SJSA1 (cell line): Measurements from ENCODE around the gene ZNF432. TPM values are rescaled to one million over a fixed set of nuclear protein-coding genes. Genes with fewer than 3 reads are reported as not detected.
"Not testable (repeated sequence)": the region's sequence is repeated elsewhere in the genome, so short reads cannot be mapped to it uniquely, and the experiment has no call there.

ENCODE experiments used
- DNase-seq, 2 experiments: peaks; one replicate each; pipeline ENCODE4 v3.0.0-alpha.2; 2015 to 2020; ENCODE audit warnings: low spot score in 2 of 2, low read depth in 1 of 2
- H3K27ac ChIP-seq: fragments of 250-450 bp; sonication (Bioruptor Pico); 2 replicates; pipeline ENCODE4 v1.5.1; 2020; ENCODE audit warnings: mild to moderate bottlenecking, moderate library complexity
- H3K27me3 ChIP-seq: fragments of 250-450 bp; sonication (Bioruptor Pico); replicated peaks from 2 replicates; pipeline ENCODE4 v1.5.1; 2020; ENCODE audit warnings: mild to moderate bottlenecking, moderate library complexity
- H3K36me3 ChIP-seq: fragments of 250-450 bp; sonication (Bioruptor Pico); 2 replicates; pipeline ENCODE4 v1.5.1; 2020; ENCODE audit warnings: mild to moderate bottlenecking
- H3K4me1 ChIP-seq: fragments of 250-450 bp; sonication (Bioruptor Pico); replicated peaks from 2 replicates; pipeline ENCODE4 v1.6.1; 2021; ENCODE audit warnings: mild to moderate bottlenecking
- H3K4me3 ChIP-seq: fragments of 250-450 bp; sonication (Bioruptor Pico); 2 replicates; pipeline ENCODE4 v1.5.1; 2020; ENCODE audit warnings: mild to moderate bottlenecking
- H3K9me3 ChIP-seq: fragments of 250-450 bp; sonication (Bioruptor Pico); replicated peaks from 2 replicates; pipeline ENCODE4 v1.5.1; 2020; ENCODE audit warnings: mild to moderate bottlenecking
- total RNA-seq: library from RNA; depleted of rRNA; stranded (reverse); fragments of >200 nt; shearing (Covaris generic); gene quantifications from 2 replicates; pipeline ENCODE4 v1.2.3, GENCODE V29; 2014

The ZNF432 gene
- total RNA-seq, 1 experiment from 2014 or later: 5.1 TPM

DNA sequence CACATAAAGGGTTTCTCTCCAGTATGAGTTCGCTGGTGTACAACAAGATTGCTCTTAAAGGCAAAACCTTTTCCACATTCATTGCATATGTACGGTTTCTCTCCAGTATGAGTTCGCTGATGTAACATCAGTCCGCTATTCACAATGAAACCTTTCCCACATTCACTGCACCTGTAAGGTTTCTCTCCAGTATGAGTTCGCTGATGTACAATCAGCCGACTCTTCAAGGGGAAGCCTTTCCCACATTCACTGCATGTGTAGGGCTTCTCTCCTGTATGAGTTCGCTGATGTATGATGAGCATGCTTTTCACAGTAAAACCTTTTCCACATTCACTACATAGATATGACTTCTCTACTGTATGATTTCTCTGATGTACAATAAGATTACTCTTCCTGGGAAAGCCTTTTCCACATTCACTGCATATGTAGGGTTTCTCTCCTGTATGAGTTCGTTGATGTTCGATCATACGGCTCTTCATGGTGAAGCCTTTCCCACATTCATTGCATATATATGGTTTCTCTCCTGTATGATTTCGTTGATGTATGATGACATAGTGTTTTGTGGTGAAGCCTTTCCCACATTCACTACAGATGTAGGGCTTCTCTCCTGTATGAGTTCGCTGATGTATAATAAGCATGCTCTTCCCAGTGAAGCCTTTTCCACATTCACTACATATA lies 14.4 kb downstream of the ZNF432 start:
- no peak for DNase-seq
- H3K36me3 ChIP-seq: peaks cover 72% of the 10 kb centered on the region
- H3K27ac ChIP-seq: no peak overlapping the region
- no peak overlapping the region for H3K4me3 ChIP-seq
- no peaks in the 10 kb centered on the region for H3K27me3 ChIP-seq
- no peaks in the 10 kb centered on the region for H3K4me1 ChIP-seq
- peaks cover 30% of the 10 kb centered on the region for H3K9me3 ChIP-seq

DNA sequence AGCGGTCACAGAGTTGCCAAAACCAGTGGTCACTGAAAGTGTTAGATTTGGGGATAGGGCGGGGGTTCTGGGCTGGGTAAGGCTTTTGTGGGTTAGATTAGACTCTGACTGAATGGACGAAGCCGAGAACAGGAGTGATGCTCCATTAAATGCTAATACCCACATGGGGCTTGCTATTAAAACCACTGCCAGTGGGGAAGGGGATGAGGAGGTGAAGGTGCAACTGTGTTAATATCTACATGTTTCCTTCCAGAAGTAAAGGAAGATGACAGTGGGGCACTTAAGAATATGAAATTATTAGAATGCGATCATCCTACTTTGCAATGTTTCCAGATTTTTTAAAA lies 19.9 kb downstream of the ZNF432 start:
- Histone ChIP-seq H3K4me1 (peaks cover 5% of the 10 kb centered on the region; the same call in 1 of the 2 replicates), H3K27me3 (no peaks in the 10 kb centered on the region), H3K9me3 (peaks cover 14% of the 10 kb centered on the region), H3K4me3 (peak overlapping the region; percentile 55), H3K36me3 (peaks cover 45% of the 10 kb centered on the region), H3K27ac (peak overlapping the region; percentile 68)
- DNase-seq: no peak

DNA sequence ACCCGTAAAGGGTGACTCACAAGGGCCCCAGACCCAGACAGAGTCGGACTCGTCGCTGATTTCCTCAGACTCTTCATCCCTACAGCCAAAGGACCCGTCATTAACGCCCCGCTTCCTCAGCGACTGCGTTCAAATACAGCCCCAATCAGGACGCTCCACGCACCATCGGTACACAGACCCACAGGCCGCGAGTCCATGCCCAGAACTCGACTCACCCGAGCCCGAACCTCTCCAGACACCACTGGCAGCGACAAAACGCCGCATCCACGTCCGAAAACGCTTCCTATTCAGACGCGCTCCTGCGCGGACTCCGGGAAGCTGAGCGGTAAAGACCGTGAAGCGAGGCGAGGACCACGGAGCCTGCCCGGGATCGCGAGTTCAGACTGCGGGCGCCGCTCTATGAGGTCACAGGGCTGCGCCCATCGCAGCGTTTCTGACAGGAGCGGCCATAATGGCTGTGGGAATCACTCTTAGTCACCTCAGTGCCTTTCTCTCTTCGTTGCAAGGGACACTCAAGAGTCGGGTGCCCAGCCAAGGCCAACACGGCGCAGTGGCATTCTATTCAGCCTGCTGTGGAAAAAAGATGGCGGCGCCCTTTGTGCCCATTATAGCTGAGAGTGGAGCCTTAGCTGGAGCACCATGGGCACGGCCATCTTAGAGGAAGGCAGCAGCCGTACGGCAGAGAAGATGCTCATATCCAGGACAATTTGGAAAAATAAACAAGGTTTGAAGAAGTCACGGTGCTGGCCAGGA lies 20.4 kb downstream of the ZNF432 start, which contains the start of gene ZNF614:
Gene ZNF614, minus strand, starts transcription at position 353 of the 753 bp plus-strand sequence. CDS start 2,634 bp downstream, outside the sequence.
- Histone ChIP-seq H3K27ac (peak within 1 kb of the TSS; percentile 68), H3K27me3 (no peaks in the 10 kb centered on the region), H3K4me1 (peaks cover 5% of the 10 kb centered on the region; the same call in 1 of the 2 replicates), H3K4me3 (peak within 1 kb of the TSS; percentile 55), H3K36me3 (peaks cover 45% of the 10 kb centered on the region), H3K9me3 (peaks cover 11% of the 10 kb centered on the region)
- peak; percentile 88 to 92 for DNase-seq

DNA sequence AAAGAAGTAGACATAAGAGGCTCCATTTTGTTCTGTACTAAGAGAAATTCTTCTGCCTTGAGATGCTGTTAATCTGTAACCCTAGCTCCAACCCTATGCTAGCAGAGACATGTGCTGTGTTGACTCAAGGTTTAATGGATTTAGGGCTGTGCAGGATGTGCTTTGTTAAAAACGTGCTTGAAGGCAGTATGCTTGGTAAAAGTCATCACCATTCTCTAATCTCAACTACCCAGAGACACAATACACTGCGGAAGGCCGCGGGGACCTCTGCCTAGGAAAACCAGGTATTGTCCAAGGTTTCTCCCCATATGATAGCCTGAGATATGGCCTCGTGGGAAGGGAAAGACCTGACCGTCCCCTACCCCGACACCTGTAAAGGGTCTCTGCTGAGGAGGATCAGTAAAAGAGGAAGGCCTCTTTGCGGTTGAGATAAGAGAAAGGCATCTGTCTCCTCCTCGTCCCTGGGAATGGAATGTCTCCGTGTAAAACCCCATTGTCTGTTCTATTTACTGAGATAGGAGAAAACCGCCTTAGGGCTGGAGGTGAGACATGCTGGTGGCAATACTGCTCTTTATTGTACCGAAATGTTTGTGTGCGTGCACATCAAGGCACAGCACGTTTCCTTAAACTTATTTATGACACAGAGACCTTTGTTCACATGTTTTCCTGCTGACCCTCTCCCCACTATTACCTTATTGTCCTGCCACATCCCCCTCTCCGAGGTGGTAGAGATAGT lies 22.2 kb downstream of the ZNF432 start:
- H3K9me3 ChIP-seq, H3K27ac ChIP-seq, DNase-seq, H3K27me3 ChIP-seq, H3K4me3 ChIP-seq, H3K4me1 ChIP-seq: not testable (repeated sequence)
- peaks cover 50% of the 10 kb centered on the region for H3K36me3 ChIP-seq

DNA sequence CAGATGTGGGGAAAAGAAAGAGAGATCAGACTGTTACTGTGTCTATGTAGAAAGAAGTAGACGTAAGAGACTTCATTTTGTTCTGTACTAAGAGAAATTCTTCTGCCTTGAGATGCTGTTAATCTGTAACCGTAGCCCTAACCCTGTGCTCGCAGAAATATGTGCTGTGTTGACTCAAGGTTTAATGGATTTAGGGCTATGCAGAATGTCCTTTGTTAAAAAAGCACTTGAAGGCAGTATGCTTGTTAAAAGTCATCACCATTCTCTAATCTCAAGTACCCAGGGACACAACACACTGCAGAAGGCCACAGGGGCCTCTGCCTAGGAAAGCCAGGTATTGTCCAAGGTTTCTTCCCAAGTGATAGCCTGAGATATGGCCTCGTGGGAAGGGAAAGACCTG lies 24.2 kb downstream of the ZNF432 start:
- not testable (repeated sequence) for H3K27me3 ChIP-seq, H3K4me1 ChIP-seq, H3K4me3 ChIP-seq, DNase-seq, H3K27ac ChIP-seq
- Histone ChIP-seq H3K9me3 (peaks cover 11% of the 10 kb centered on the region), H3K36me3 (peaks cover 65% of the 10 kb centered on the region)

DNA sequence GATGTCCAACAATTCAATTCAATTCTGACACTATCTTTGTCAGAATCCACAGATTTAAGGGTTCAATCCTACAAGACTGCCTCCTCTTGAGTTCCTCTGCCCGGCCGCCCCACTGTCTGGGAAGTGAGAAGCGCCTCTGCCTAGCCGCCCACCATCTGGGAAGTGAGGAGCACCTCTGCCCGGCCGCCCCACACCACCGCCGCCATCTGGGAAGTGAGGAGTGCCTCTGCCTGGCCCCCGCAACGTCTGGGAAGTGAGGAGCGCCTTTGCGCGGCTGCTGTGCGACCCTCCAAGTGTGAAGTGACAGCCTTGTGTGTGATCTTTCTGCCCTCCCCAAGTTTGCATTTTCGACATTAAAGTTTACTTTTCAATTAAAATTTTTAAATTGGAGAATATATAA lies 26.4 kb downstream of the ZNF432 start:
- DNase-seq: no peak
- peaks cover 2% of the 10 kb centered on the region; the same call in 1 of the 2 replicates for H3K4me1 ChIP-seq
- peaks cover 78% of the 10 kb centered on the region for H3K36me3 ChIP-seq
- H3K4me3 ChIP-seq: no peak overlapping the region
- H3K27ac ChIP-seq: no peak overlapping the region
- no peaks in the 10 kb centered on the region for H3K27me3 ChIP-seq
- H3K9me3 ChIP-seq: peaks cover 16% of the 10 kb centered on the region

DNA sequence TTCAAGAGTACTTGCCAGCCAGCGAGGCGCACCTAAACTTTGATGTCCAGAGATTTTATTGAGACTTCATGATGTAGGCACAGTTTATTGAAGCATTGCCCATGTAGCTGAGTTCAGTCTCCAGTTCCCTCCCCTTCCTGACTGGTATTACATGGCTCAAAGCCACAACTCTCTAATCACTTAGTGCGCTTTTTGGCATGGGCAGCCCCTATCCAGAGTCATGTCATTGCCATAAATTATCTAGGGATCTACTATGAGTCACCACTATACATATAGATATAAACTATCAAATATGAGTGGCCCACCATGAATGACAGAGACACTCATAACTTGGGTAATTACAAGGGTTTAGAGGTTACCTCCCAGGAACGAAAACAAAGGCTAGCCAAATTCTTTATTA lies 28.1 kb downstream of the ZNF432 start:
- H3K4me3 ChIP-seq: no peak overlapping the region
- no peak overlapping the region for H3K27ac ChIP-seq
- no peaks in the 10 kb centered on the region for H3K4me1 ChIP-seq
- no peak for DNase-seq
- no peaks in the 10 kb centered on the region for H3K27me3 ChIP-seq
- H3K9me3 ChIP-seq: peaks cover 13% of the 10 kb centered on the region; the same call in 1 of the 2 replicates
- peaks cover 87% of the 10 kb centered on the region for H3K36me3 ChIP-seq

DNA sequence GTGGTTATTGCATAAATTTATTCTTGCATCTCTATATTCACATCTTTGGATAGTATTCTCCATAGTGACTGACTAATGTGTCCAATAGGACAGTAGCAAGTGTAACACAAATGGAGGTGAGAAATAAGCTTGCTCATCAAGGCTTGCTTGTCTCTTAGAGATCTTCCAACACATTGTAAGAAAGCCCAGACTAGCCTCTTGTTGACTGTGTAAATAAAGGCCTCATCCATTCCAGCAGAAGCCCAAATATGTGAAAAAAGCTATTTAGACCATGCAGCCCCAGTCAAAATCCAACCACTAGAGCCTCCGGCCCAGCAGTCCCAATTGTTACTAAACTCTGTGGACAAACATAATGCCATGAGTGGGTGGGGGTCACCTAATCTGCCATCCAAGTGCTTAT lies 38.0 kb downstream of the ZNF432 start:
- no peak for DNase-seq
- Histone ChIP-seq H3K36me3 (peaks cover 25% of the 10 kb centered on the region), H3K27ac (no peak overlapping the region), H3K4me3 (no peak overlapping the region), H3K9me3 (peaks cover 8% of the 10 kb centered on the region), H3K27me3 (no peaks in the 10 kb centered on the region), H3K4me1 (peaks cover 3% of the 10 kb centered on the region; the same call in 1 of the 2 replicates)

DNA sequence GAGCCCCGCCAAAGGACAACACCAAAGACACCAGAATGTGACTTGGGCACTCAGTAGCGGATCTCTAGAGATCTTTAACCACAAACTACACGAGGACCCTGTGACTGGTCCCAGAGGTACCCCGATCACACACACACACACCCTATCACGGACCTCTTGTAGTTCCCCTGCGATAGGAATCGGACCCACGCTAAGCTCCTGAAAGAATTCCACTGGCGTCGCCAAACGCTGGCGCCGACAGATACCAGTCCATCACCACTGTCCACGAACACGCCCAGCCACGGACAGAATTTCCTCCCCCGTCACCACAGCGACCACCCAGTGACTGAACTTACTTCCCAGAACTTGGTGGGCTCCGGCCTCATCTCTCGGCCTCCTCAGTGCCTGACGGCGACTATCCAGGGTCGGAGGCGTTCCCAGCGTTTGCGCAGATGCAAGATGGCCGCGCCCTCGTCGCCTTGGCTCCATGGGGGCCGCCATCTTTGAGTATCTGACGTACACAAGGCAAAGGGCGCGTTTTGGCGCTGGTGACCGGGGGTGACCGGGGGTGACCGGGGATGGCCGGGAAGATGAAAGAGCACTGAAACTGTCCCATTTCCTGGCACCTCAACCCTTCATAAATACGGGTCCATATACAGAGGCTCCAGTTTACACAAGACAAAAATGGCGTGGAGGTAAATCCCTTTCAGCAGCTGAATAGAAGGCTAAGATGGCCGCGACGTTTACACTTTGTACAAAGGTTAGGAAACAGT lies 40.7 kb downstream of the ZNF432 start, which contains the start of gene ZNF615:
Gene ZNF615, minus strand, starts transcription at position 406 of the 752 bp plus-strand sequence. CDS start 4,500 bp downstream, outside the sequence.
- Histone ChIP-seq H3K27me3 (no peaks in the 10 kb centered on the region), H3K27ac (peak within 1 kb of the TSS; percentile 56), H3K4me3 (peak within 1 kb of the TSS; percentile 59), H3K4me1 (peaks cover 3% of the 10 kb centered on the region; the same call in 1 of the 2 replicates), H3K9me3 (peaks cover 13% of the 10 kb centered on the region), H3K36me3 (peaks cover 8% of the 10 kb centered on the region)
- peak; percentile 80 to 82 for DNase-seq

DNA sequence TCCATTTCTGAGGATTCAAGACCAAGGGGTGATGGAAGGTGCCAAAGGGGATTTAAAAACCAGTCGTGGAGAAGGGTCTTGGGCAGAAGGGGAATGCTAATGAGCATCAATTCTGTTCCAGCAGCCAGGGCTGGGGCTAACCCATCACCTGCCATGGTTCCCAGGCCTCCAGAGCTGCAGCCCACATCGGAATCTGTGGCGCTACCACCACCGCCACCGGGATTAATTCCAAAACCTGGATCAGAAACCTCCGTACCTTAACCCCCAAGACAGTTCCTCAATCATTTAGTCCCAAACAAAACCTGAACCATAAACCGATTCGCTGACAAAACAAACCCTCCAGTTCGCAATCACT lies 41.2 kb downstream of the ZNF432 start:
- no peak for DNase-seq
- no peak overlapping the region for H3K27ac ChIP-seq

DNA sequence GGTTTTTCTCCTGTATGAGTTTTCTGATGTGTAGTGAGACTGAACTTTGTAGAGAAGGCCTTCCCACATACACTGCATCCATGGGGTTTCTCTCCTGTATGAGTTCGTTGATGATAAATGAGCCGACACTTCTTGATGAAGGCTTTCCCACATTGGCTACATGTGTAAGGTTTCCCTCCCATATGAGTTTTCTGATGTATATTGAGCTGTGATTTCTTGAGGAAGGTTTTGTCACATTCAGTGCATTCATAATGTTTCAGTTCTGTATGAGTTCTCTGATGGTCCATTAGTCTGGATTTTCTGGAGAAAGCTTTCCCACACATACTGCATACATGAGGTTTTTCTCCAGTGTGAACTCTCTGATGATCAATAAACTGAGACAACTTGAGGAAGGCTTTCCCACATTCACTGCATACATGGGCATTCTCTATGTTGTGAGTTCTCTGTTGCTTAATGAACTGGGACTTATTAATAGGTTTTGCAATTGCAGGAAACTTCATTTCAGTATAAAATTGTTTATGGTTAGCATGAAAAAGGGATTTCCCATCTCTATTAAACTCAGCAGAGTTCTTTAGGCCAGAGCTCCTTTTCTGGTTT lies 54.5 kb downstream of the ZNF432 start:
- H3K4me1 ChIP-seq: no peaks in the 10 kb centered on the region
- peaks cover 36% of the 10 kb centered on the region for H3K9me3 ChIP-seq

More for the DNA sequence above, 41.2 kb downstream of the ZNF432 start:
- Histone ChIP-seq H3K4me3 (peak overlapping the region; percentile 59), H3K36me3 (peaks cover 4% of the 10 kb centered on the region; the same call in 1 of the 2 replicates), H3K27me3 (no peaks in the 10 kb centered on the region), H3K4me1 (peaks cover 3% of the 10 kb centered on the region; the same call in 1 of the 2 replicates), H3K9me3 (peaks cover 13% of the 10 kb centered on the region)

DNA sequence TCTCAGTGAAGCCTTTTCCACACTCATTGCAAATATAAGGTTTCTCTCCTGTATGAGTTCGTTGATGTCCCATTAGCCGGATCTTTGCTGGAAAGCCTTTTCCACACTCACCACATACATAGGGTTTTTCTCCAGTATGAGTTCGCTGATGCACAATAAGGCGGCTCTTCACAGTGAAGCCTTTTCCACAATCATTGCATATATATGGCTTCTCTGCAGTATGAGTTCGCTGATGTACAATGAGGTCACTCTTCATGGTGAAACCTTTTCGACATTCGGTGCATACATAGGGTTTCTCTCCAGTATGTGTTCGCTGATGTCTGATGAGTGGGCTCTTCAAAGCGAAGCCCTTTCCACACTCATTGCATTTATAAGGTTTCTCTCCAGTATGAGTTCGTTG lies 55.2 kb downstream of the ZNF432 start:
- no peak overlapping the region for H3K4me3 ChIP-seq
- no peak overlapping the region for H3K27ac ChIP-seq
- H3K36me3 ChIP-seq: peaks cover 36% of the 10 kb centered on the region
- no peaks in the 10 kb centered on the region for H3K4me1 ChIP-seq
- H3K9me3 ChIP-seq: peaks cover 34% of the 10 kb centered on the region
- H3K27me3 ChIP-seq: no peaks in the 10 kb centered on the region
- no peak for DNase-seq

More for the DNA sequence above, 54.5 kb downstream of the ZNF432 start:
- Histone ChIP-seq H3K27me3 (no peaks in the 10 kb centered on the region), H3K36me3 (peaks cover 38% of the 10 kb centered on the region), H3K4me3 (no peak overlapping the region), H3K27ac (no peak overlapping the region)
- DNase-seq: no peak
